Activated CD4-positive, alpha-beta memory T cell treated with anti-CD3 and anti-CD28 coated beads for 36 hours (primary cell): ENCODE data around the gene NGLY1. TPM values are rescaled to one million over a fixed set of nuclear protein-coding genes. Genes with fewer than 3 reads are reported as not detected.
A peak's percentile ranks its signal among the peaks of the same experiment; 100 is the strongest.

Source experiments
- CTCF ChIA-PET: fragments of 350-600 bp; sonication (Branson Sonifier 250); formaldehyde crosslinking; loops from one replicate; lab custom pipeline; 2021; ENCODE audit warnings: antibody characterized with exemption, inconsistent platforms; lab: Charles Lee
- POLR2A ChIA-PET: fragments of 350-600 bp; sonication (Branson Sonifier 250); formaldehyde crosslinking; loops from one replicate; lab custom pipeline; 2021; ENCODE audit warnings: antibody characterized with exemption; lab: Charles Lee
- DNase-seq: peaks from one replicate; pipeline ENCODE4 v3.0.0-alpha.2; 2020
- H3K27ac Mint-ChIP-seq: one replicate; pipeline ENCODE4 v1.8.0; 2021; ENCODE audit warnings: mixed read lengths
- H3K27me3 Mint-ChIP-seq: one replicate; pipeline ENCODE4 v1.8.0; 2021; ENCODE audit warnings: mixed read lengths
- H3K36me3 Mint-ChIP-seq: one replicate; pipeline ENCODE4 v1.8.0; 2021; ENCODE audit warnings: mixed read lengths
- H3K4me1 Mint-ChIP-seq: one replicate; pipeline ENCODE4 v1.8.0; 2021; ENCODE audit warnings: low read depth, mixed read lengths
- H3K4me3 Mint-ChIP-seq: one replicate; pipeline ENCODE4 v1.8.0; 2021; ENCODE audit warnings: mild to moderate bottlenecking, mixed read lengths
- H3K9me3 Mint-ChIP-seq: one replicate; pipeline ENCODE4 v1.8.0; 2021; ENCODE audit warnings: mixed read lengths
- intact Hi-C: fragments of 100-400 bp; cut with micrococcal nuclease; formaldehyde crosslinking; loops from one replicate; pipeline ENCODE4 v1.15.1; 2023
- total RNA-seq, 2 experiments: library from RNA; stranded (reverse); gene quantifications; one replicate each; pipeline ENCODE4 v1.2.3, GENCODE V29; 2021

NGLY1 gene
- total RNA-seq, 2 experiments from 2014 or later = 51.5 to 56.7 TPM

DNA sequence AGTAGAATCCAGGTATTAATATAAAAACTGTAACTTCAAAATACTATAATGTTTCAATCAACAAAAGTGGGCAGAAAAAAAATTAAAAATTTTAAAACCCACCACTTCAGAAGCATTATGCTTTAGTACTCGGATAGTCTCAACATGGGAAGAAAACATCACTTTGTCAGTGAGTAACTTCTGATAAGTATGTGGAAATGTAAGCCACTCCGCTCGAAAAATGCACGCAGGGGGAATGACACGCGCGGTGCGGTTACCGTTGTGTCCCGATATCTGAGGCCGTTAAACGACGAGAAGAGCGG lies 656 bp downstream of the NGLY1 start:
- intact Hi-C loops = loop anchor here (1.0 to 10.0 kb wide), 6 partner anchors 8 to 1865 kb away; partner anchors contain the start of genes NKIRAS1, NR1D2, OXSM and RPL15
- Mint-ChIP-seq H3K36me3 (peaks cover 13% of the 10 kb centered on the region), H3K9me3 (no peaks in the 10 kb centered on the region), H3K27me3 (no peaks in the 10 kb centered on the region), H3K4me3 (peak overlapping the region; percentile 87), H3K27ac (peak overlapping the region; percentile 83), H3K4me1 (peaks cover 48% of the 10 kb centered on the region)
- no peak for DNase-seq
- ChIA-PET CTCF (interaction anchor here (1.0 to 1.3 kb wide), 2 partner anchors 74 to 134 kb away, joined by 4 read pairs; no protein-coding TSS in a partner anchor), POLR2A (interaction anchor here (1.1 to 1.3 kb wide), 2 partner anchors 16 to 119 kb away, joined by 3 to 8 read pairs; no protein-coding TSS in a partner anchor)

DNA sequence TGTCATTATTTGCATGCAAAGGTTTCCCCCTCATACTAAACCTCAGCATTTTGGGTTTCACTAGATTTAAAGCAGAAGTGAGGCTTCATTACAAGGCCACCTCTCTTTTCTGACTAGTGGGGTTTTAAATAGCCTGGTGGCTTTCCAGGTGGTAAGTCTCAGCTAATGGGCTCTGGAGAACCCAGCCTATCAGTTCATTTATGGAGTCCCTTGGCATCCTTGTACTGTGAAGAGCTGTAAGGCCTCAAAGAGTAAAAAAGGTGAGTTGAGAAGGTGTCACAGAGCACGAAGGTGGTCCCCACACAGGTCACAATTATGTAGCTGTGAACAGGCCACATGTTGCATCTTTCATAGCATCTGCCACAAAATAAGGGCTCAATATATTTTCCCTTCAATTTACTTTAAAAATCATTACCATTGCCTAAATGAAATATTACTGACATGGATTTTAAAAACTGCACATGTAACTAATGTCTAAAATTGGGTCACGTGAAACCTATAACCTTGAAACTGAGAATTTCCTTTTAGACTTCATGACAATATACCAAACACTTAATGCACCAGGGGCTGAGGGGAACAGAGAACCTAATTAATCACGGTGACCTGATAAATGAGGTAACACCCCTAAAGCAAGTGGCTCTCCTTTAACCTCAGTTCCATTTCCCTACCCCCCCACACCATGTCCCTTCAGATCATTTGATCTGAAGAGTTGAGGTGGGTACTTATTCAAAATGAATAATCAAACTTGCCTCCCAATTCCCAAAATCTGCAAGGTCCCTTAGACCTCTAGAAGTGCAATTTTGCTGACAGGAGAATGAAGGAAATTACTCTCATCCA lies 1.3 kb downstream of the NGLY1 start:
- peak overlapping the region; percentile 83 for H3K27ac Mint-ChIP-seq
- ChIA-PET CTCF (no interaction called here), POLR2A (no interaction called here)
- intact Hi-C loops = loop anchor here (1.0 to 10.0 kb wide), 6 partner anchors 8 to 1865 kb away; partner anchors contain the start of genes NKIRAS1, NR1D2, OXSM and RPL15
- H3K4me1 Mint-ChIP-seq = peaks cover 50% of the 10 kb centered on the region
- no peaks in the 10 kb centered on the region for H3K27me3 Mint-ChIP-seq
- no peaks in the 10 kb centered on the region for H3K9me3 Mint-ChIP-seq
- H3K36me3 Mint-ChIP-seq = peaks cover 17% of the 10 kb centered on the region
- H3K4me3 Mint-ChIP-seq = peak overlapping the region; percentile 87
- DNase-seq = no peak

DNA sequence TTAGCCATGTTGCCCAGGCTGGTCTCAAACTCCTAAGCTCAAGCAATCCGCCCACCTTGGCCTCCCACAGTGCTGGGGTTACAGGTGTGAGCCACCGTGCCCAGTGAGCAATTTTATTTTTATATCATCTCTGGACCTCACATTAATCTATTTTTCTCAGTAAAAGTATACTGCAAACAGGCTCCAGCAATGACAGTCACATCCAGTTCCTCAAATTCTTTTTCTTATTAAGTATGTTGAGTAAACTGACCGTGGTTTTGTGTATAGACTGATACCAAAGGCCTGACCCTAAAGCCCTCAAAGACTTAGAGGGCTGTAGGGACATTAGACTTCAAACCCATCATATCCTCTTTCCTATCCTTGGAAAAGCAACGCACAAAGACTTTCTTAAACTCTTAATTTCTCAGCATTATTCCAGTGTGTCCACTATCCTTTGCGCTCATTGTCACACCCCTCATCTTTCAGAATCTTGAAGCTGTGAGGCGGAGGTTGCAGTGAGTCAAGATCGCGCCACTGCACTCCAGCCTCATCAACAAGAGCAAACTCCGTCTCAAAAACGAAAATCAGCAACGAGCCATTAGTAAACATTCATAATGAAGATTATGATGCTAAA lies 2.0 kb downstream of the NGLY1 start:
- Mint-ChIP-seq H3K27ac (no peak overlapping the region), H3K4me3 (peak overlapping the region; percentile 87), H3K36me3 (peaks cover 24% of the 10 kb centered on the region), H3K27me3 (no peaks in the 10 kb centered on the region), H3K4me1 (peaks cover 57% of the 10 kb centered on the region), H3K9me3 (no peaks in the 10 kb centered on the region)
- CTCF ChIA-PET = no interaction called here
- intact Hi-C loops = loop anchor here (5.0 to 10.0 kb wide), 4 partner anchors 36 to 1864 kb away; partner anchors contain the start of genes NKIRAS1, NR1D2 and RPL15
- POLR2A ChIA-PET = interaction anchor here (1.2 kb wide), 1 partner anchor 113 kb away, joined by 3 read pairs; no protein-coding TSS in a partner anchor
- no peak for DNase-seq

- Mint-ChIP-seq H3K9me3 (no peaks in the 10 kb centered on the region), H3K27me3 (no peaks in the 10 kb centered on the region), H3K4me3 (no peak overlapping the region), H3K27ac (no peak overlapping the region), H3K36me3 (peaks cover 30% of the 10 kb centered on the region), H3K4me1 (peaks cover 60% of the 10 kb centered on the region)
- DNase-seq = no peak
- CTCF ChIA-PET = no interaction called here
- intact Hi-C loops = loop anchor here (5.0 to 10.0 kb wide), 4 partner anchors 37 to 1863 kb away; partner anchors contain the start of genes NKIRAS1, NR1D2 and RPL15
- POLR2A ChIA-PET = interaction anchor here (1.2 kb wide), 1 partner anchor 113 kb away, joined by 3 read pairs; no protein-coding TSS in a partner anchor
Observed at GRCh38 chr3:25780618-25781017, 2.6 kb downstream of the NGLY1 start.

GRCh38 chr3:25775936-25776335 lies 7.3 kb downstream of the NGLY1 start:
- CTCF ChIA-PET = no interaction called here
- DNase-seq = no peak
- H3K27ac Mint-ChIP-seq = no peak overlapping the region

DNA sequence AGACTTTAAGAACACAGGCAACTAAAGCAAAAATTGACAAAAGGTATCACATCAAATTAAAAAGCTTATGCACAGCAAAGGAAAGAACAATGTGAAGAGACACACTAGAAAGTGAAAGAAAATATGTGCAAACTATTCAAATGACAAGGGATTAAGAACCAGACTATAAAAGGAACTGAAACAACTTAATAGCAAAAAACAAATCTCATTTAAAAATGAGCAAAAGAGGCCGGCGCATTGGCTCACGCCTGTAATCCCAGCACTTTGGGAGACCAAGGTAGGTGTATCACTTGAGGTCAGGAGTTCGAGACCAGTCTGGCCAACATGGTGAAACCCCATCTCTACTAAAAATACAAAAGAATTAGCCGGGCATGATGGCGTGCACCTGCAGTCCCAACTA lies 14.4 kb downstream of the NGLY1 start:
- no peak overlapping the region for H3K4me3 Mint-ChIP-seq
- no peak overlapping the region for H3K27ac Mint-ChIP-seq
- H3K4me1 Mint-ChIP-seq = peaks cover 29% of the 10 kb centered on the region
- ChIA-PET POLR2A (no interaction called here), CTCF (no interaction called here)
- peaks cover 50% of the 10 kb centered on the region for H3K36me3 Mint-ChIP-seq
- H3K27me3 Mint-ChIP-seq = no peaks in the 10 kb centered on the region
- intact Hi-C loops = no loop called here
- DNase-seq = no peak
- peaks cover 17% of the 10 kb centered on the region for H3K9me3 Mint-ChIP-seq

More at GRCh38 chr3:25775936-25776335, 7.3 kb downstream of the NGLY1 start:
- POLR2A ChIA-PET = no interaction called here
- intact Hi-C loops = no loop called here
- no peak overlapping the region for H3K4me3 Mint-ChIP-seq
- no peaks in the 10 kb centered on the region for H3K27me3 Mint-ChIP-seq
- peaks cover 62% of the 10 kb centered on the region for H3K36me3 Mint-ChIP-seq
- peaks cover 37% of the 10 kb centered on the region for H3K4me1 Mint-ChIP-seq
- H3K9me3 Mint-ChIP-seq = peaks cover 12% of the 10 kb centered on the region

DNA sequence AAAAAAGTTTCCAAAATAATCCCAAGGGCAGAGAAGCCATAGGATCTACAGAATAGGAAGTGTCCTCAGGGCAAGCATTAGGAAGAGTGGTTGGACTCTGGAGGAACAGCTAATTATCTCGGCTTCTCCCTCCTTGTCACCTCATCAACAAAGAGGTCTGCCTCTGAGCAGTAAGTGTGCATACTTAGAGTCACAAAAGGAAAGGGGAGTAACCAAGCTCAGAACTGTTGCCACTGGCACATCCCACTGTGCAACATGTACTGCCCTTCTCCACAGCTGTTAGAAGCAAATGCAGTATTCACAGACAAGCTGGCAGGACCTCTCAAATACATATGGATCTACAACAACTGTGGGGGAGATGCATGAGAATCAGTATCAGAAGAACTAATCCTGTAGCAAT lies 31.5 kb downstream of the NGLY1 start:
- H3K36me3 Mint-ChIP-seq = peaks cover 47% of the 10 kb centered on the region
- intact Hi-C loops = no loop called here

GRCh38 chr3:25751048-25751447 lies 32.2 kb downstream of the NGLY1 start:
- intact Hi-C loops = no loop called here

More for the DNA sequence above, 31.5 kb downstream of the NGLY1 start:
- no peak overlapping the region for H3K27ac Mint-ChIP-seq
- no peak for DNase-seq
- no peaks in the 10 kb centered on the region for H3K9me3 Mint-ChIP-seq
- no peak overlapping the region for H3K4me3 Mint-ChIP-seq
- H3K4me1 Mint-ChIP-seq = peaks cover 15% of the 10 kb centered on the region
- H3K27me3 Mint-ChIP-seq = no peaks in the 10 kb centered on the region
- CTCF ChIA-PET = interaction anchor here (0.6 kb wide), 1 partner anchor 107 kb away, joined by 3 read pairs; no protein-coding TSS in a partner anchor
- POLR2A ChIA-PET = no interaction called here

DNA sequence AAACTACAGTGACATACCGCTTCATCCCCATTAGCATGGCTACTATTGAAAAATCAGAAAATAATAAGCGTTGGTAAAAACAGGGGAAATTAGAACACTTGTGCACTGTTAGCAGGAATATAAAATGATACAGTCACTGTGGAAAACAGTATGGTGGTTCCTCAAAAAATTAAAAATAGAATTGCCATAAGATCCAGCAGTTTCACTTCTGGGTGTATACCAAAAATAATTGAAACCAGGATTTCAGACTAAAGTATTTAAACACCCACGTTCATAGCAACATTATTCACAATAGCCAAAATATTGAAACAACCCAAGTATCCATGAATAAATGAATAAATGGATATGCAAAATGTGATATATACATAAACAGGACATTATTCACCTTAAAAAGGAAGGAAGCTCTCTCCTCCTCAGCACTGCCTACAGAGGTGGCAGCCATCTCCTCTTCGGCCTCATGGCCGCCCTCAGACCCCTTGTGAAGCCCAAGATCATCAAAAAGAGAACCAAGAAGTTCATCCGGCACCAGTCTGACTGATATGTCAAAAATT lies 34.1 kb downstream of the NGLY1 start:
- no peak overlapping the region for H3K4me3 Mint-ChIP-seq
- CTCF ChIA-PET = no interaction called here
- no peaks in the 10 kb centered on the region for H3K9me3 Mint-ChIP-seq
- DNase-seq = no peak
- intact Hi-C loops = no loop called here
- peaks cover 57% of the 10 kb centered on the region for H3K36me3 Mint-ChIP-seq
- POLR2A ChIA-PET = no interaction called here
- no peak overlapping the region for H3K27ac Mint-ChIP-seq
- no peaks in the 10 kb centered on the region for H3K27me3 Mint-ChIP-seq
- H3K4me1 Mint-ChIP-seq = peaks cover under 1% of the 10 kb centered on the region

More at GRCh38 chr3:25751048-25751447, 32.2 kb downstream of the NGLY1 start:
- CTCF ChIA-PET = interaction anchor here (0.6 kb wide), 1 partner anchor 106 kb away, joined by 3 read pairs; no protein-coding TSS in a partner anchor
- H3K9me3 Mint-ChIP-seq = no peaks in the 10 kb centered on the region
- POLR2A ChIA-PET = no interaction called here
- no peak overlapping the region for H3K27ac Mint-ChIP-seq
- DNase-seq = no peak
- H3K27me3 Mint-ChIP-seq = no peaks in the 10 kb centered on the region
- H3K4me1 Mint-ChIP-seq = peaks cover 10% of the 10 kb centered on the region
- H3K36me3 Mint-ChIP-seq = peaks cover 48% of the 10 kb centered on the region
- H3K4me3 Mint-ChIP-seq = no peak overlapping the region

DNA sequence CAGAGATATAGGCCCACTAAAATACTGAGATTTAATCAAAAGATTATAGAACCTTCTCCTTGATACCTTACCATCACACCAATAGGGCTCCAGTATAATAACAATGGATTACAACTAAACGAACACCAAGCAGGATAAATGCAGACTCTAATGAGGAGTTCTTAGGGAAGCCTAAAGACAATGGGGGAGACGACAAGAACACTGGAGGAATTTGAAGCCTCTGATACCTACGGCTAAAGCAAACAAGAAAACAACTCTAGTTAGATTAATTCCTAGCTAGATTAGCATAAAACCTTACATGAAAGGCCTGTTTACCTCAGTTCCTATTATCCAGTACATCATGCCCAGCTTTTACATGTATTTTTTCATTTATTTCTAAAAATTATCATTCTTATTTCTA lies 35.1 kb downstream of the NGLY1 start:
- Mint-ChIP-seq H3K36me3 (peaks cover 64% of the 10 kb centered on the region), H3K4me1 (peaks cover 2% of the 10 kb centered on the region), H3K27me3 (no peaks in the 10 kb centered on the region), H3K4me3 (no peak overlapping the region), H3K27ac (no peak overlapping the region), H3K9me3 (no peaks in the 10 kb centered on the region)
- CTCF ChIA-PET = interaction anchor here (0.6 kb wide), 1 partner anchor 112 kb away, joined by 3 read pairs; no protein-coding TSS in a partner anchor
- POLR2A ChIA-PET = no interaction called here
- no peak for DNase-seq
- intact Hi-C loops = no loop called here

DNA sequence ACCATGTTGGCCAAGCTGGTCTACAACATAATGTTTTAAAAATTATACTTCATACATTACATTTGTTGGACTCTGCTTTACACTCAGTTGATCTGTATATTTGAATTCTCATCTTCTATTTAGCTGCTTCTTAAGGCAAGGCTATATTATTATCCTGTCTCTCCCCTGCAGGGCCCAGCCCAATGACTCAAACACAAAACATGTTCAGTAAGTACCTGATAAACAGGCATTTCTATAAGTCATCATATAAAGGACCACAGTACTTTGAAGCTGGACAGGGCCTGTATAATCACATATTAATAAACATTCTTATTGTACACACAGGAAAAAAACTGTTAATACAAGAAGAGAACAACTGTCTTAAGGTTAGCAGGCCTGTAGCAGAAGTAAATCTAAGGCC lies 36.2 kb downstream of the NGLY1 start:
- no peak overlapping the region for H3K4me3 Mint-ChIP-seq
- H3K36me3 Mint-ChIP-seq = peaks cover 63% of the 10 kb centered on the region
- H3K27ac Mint-ChIP-seq = no peak overlapping the region
- no peaks in the 10 kb centered on the region for H3K9me3 Mint-ChIP-seq
- no peaks in the 10 kb centered on the region for H3K27me3 Mint-ChIP-seq
- peaks cover 2% of the 10 kb centered on the region for H3K4me1 Mint-ChIP-seq
- CTCF ChIA-PET = interaction anchor here (1.0 kb wide), 1 partner anchor 99 kb away, joined by 3 read pairs; no protein-coding TSS in a partner anchor
- DNase-seq = no peak
- POLR2A ChIA-PET = no interaction called here
- intact Hi-C loops = no loop called here
